GM12878 (cell line): Measurements from ENCODE around the gene PDE6D. TPM values are rescaled to one million over a fixed set of nuclear protein-coding genes. Genes with fewer than 3 reads are reported as not detected.
A peak's percentile ranks its signal among the peaks of the same experiment; 100 is the strongest.

Experiments
- ATAC-seq: fragments of 200-7000 bp; cut with Tn5 transposase; 3 replicates; pipeline ENCODE4 v1.9.1; 2020; ENCODE audit warnings: mild to moderate bottlenecking, moderate library complexity
- BruUV-seq: library from RNA; stranded (reverse); fragments of 400-500 nt; replicated peaks from 2 replicates; lab custom pipeline; 2021; lab: Mats Ljungman, UMichigan
- CTCF ChIA-PET: fragments of 300-600 bp; sonication (Branson Sonifier 250); formaldehyde crosslinking; extraction: SDS; loops from one replicate; lab custom pipeline; 2021; ENCODE audit warnings: inconsistent platforms; lab: Yijun Ruan, JAX
- POLR2A ChIA-PET: fragments of 350-600 bp; formaldehyde crosslinking; extraction: SDS; loops from one replicate; lab custom pipeline; 2021; ENCODE audit warnings: inconsistent platforms; lab: Charles Lee
- RAD21 ChIA-PET: fragments of 300-600 bp; sonication (Branson Sonifier 250); formaldehyde crosslinking; loops from one replicate; lab custom pipeline; 2023; ENCODE audit warnings: antibody characterized with exemption; ENCODE audit not compliant: unreplicated experiment; lab: Charles Lee
- SMC1A ChIA-PET: fragments of 300-600 bp; sonication (Branson Sonifier 250); formaldehyde crosslinking; loops from one replicate; lab custom pipeline; 2023; ENCODE audit not compliant: unreplicated experiment, uncharacterized antibody; lab: Charles Lee
- DNase-seq: peaks from one replicate; pipeline ENCODE4 v3.0.0-alpha.2; 2011; ENCODE audit warnings: low read depth, low spot score
- FAIRE-seq: peaks from 3 replicates; lab custom pipeline; 2011; peaks lifted over from hg19 to GRCh38; lab: Jason Lieb, UNC
- H2AFZ ChIP-seq: 2 replicates; pipeline ENCODE4 v1.6.0; 2011; ENCODE audit warnings: low read depth, low read length, control low read depth; ENCODE audit not compliant: control insufficient read depth
- H3K27ac ChIP-seq: 2 replicates; pipeline ENCODE4 v1.5.1; 2011; ENCODE audit warnings: control low read depth; ENCODE audit not compliant: control insufficient read depth, insufficient read depth
- H3K27me3 ChIP-seq, 2 experiments: replicated peaks in 1 of 2; 2 replicates each; pipeline versions ENCODE4 v1.6.0 to v1.6.1; 2011; ENCODE audit warnings: low read length in 1 of 2; ENCODE audit not compliant: control insufficient read depth in 2 of 2, insufficient read depth in 2 of 2
- H3K36me3 ChIP-seq, 2 experiments: 2 replicates each; pipeline ENCODE4 v1.5.1; 2011; ENCODE audit warnings: low read length in 1 of 2; ENCODE audit not compliant: control insufficient read depth in 2 of 2, insufficient read depth in 2 of 2
- H3K4me1 ChIP-seq: 2 replicates; pipeline ENCODE4 v1.6.1; 2011; ENCODE audit warnings: mild to moderate bottlenecking, low read length, moderate library complexity, mixed read lengths; ENCODE audit not compliant: control insufficient read depth, insufficient read depth
- H3K4me2 ChIP-seq: 2 replicates; pipeline ENCODE4 v1.6.0; 2011; ENCODE audit warnings: control low read depth; ENCODE audit not compliant: control insufficient read depth, insufficient read depth
- H3K4me3 ChIP-seq: fragments of 200-600 bp; sonication (generic); 2 replicates; pipeline ENCODE4 v1.5.1; 2016
- H3K79me2 ChIP-seq: 2 replicates; pipeline ENCODE4 v1.6.0; 2011; ENCODE audit warnings: low read length; ENCODE audit not compliant: control insufficient read depth, insufficient read depth
- H3K9ac ChIP-seq: 2 replicates; pipeline ENCODE4 v1.8.0; 2011; ENCODE audit warnings: low read length, control low read depth, mixed read lengths; ENCODE audit not compliant: control insufficient read depth, insufficient read depth
- H3K9me3 ChIP-seq: replicated peaks from 3 replicates; pipeline ENCODE4 v1.5.1; 2011; ENCODE audit warnings: mild to moderate bottlenecking, low read length; ENCODE audit not compliant: control insufficient read depth, insufficient read depth
- H4K20me1 ChIP-seq: 2 replicates; pipeline ENCODE4 v1.6.0; 2011; ENCODE audit not compliant: control insufficient read depth, insufficient read depth
- GATAD2B ChIP-seq: fragments of 450-650 bp; conservative IDR thresholded peaks from 2 replicates; pipeline ENCODE4 v1.6.1; 2017; ENCODE audit warnings: low read depth, mild to moderate bottlenecking, moderate library complexity
- IKZF1 ChIP-seq: fragments of 450-650 bp; conservative IDR thresholded peaks from 2 replicates; pipeline ENCODE4 v1.6.1; 2017; ENCODE audit warnings: antibody characterized with exemption, mild to moderate bottlenecking
- MYC ChIP-seq: IDR thresholded peaks from 2 replicates; pipeline ENCODE4 v1.6.1; 2011; ENCODE audit warnings: mild to moderate bottlenecking, low read length, moderate library complexity, inconsistent platforms; ENCODE audit not compliant: insufficient read depth, insufficient replicate concordance, insufficient read length, severe bottlenecking
- TCF12 ChIP-seq: IDR thresholded peaks from 2 replicates; pipeline ENCODE4 v1.6.1; 2011; ENCODE audit warnings: low read depth, mild to moderate bottlenecking, low read length
- WGBS: methylation state at CpG from one replicate; pipeline ENCODE4 v1.1.6; 2016; ENCODE audit warnings: low lambda C conversion rate; ENCODE audit not compliant: insufficient replicate concordance, insufficient coverage; ENCODE audit errors: missing lambda C conversion rate; 5-methylcytosine and 5-hydroxymethylcytosine counted together
- in situ Hi-C: fragments of 300-500 bp; cut with MboI; formaldehyde crosslinking; loops from 9 replicates; pipeline ENCODE4 v1.14.3; 2018; ENCODE audit warnings: mixed read lengths
- intact Hi-C: fragments of 100-400 bp; cut with micrococcal nuclease; formaldehyde crosslinking; loops from one replicate; pipeline ENCODE4 v1.14.2; 2022; ENCODE audit not compliant: unreplicated experiment
- polyA plus RNA-seq, 11 experiments: library from polyadenylated mRNA; depleted of rRNA in 4 of 11; unstranded in 6 of 11; stranded (reverse) in 5 of 11; fragments of >200 nt; fragmentation: Nextera tagmentation in 4 of 11; fragmentation: Illumina TruSeq in 1 of 11; extraction: Ambion mirVana in 4 of 11; extraction: Trizol in 1 of 11; gene quantifications; 1 replicate in 1 of 11; 2 replicates in 10 of 11; pipeline versions ENCODE4 v1.2.1 to v1.2.3, GENCODE V29; 2011 to 2016; ENCODE audit warnings: inconsistent platforms in 2 of 11, missing spikeins in 2 of 11, low read depth in 1 of 11
- total RNA-seq, 4 experiments: library from RNA; depleted of rRNA in 3 of 4; stranded (reverse); fragments of >200 nt in 3 of 4; fragmentation: Illumina TruSeq in 1 of 4; extraction: Trizol in 1 of 4; gene quantifications; 2 replicates each; pipeline versions ENCODE4 v1.2.1 to v1.2.3, GENCODE V29; 2013 to 2021

PDE6D gene
- total and polyA plus RNA-seq, 10 of the 15 experiments (the other 5 are each of a cell fraction or from before 2014, with no cell fraction given) = 8.2 to 69.4 (median 56.2) TPM

DNA sequence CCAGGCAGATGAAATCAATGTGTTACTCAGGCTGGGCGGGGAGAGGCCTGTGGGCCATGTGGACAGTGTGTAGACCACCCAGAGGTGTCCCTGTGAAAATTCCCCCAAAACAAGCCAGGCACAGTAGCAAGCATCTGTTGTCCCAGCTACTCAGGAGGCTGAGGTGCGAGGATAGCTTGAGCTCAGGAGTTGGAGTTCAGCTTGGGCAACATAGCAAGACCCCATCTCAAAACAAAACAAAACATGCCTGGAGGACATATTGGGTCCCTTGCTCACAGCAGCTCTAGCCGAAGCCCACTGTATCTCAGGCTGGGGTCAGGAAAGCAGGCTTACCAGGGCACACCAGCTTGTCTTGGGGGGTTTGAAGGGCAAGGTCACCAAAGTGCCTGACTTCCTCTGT lies 77.1 kb downstream of the PDE6D start:
- in situ Hi-C loops = no loop called here
- ATAC-seq (no peak), DNase-seq (no peak)
- no peak overlapping the region for H3K4me3 ChIP-seq
- H3K4me2 ChIP-seq = no peak overlapping the region
- WGBS = 98% methylated on average over 3 of the region's 3 CpGs
- no peaks in the 10 kb centered on the region for H4K20me1 ChIP-seq
- RAD21 ChIA-PET = interaction anchor here (1.5 to 2.9 kb wide), 3 partner anchors 11 to 29 kb away, joined by 3 to 12 read pairs (median 4); no protein-coding TSS in a partner anchor
- H3K4me1 ChIP-seq = peaks cover 11% of the 10 kb centered on the region
- BruUV-seq = no TSS peak
- TF ChIP-seq TCF12 (no peak), GATAD2B (no peak)
- TF ChIP-seq, all 136 proteins: peak for 0
- no peak overlapping the region for H3K9ac ChIP-seq
- no peaks in the 10 kb centered on the region for H3K27me3 ChIP-seq
- H3K27ac ChIP-seq = no peak overlapping the region
- SMC1A ChIA-PET = interaction anchor here (0.6 to 3.8 kb wide), 4 partner anchors 11 to 80 kb away, joined by 4 to 17 read pairs (median 5); no protein-coding TSS in a partner anchor
- H3K79me2 ChIP-seq = peaks cover 33% of the 10 kb centered on the region
- no peak overlapping the region for H2AFZ ChIP-seq
- POLR2A ChIA-PET = interaction anchor here (0.8 to 2.4 kb wide), 4 partner anchors 12 to 29 kb away, joined by 3 to 7 read pairs (median 4); no protein-coding TSS in a partner anchor
- CTCF ChIA-PET = interaction anchor here (0.8 to 10.5 kb wide), 7 partner anchors 11 to 140 kb away, joined by 3 to 164 read pairs (median 4); no protein-coding TSS in a partner anchor
- FAIRE-seq = no peak
- no peaks in the 10 kb centered on the region for H3K36me3 ChIP-seq
- no peaks in the 10 kb centered on the region for H3K9me3 ChIP-seq
- intact Hi-C loops = no loop called here

- 70% methylated on average over 22 of the region's 22 CpGs for WGBS
- FAIRE-seq (no peak), DNase-seq (no peak), ATAC-seq (no peak)
- ChIA-PET CTCF (interaction anchor here (1.4 to 10.5 kb wide), 4 partner anchors 13 to 83 kb away, joined by 4 to 164 read pairs (median 52); no protein-coding TSS in a partner anchor), RAD21 (interaction anchor here (0.6 to 1.1 kb wide), 2 partner anchors 13 to 238 kb away, joined by 3 to 4 read pairs; partner anchors contain the start of gene NCL), SMC1A (interaction anchor here (3.8 kb wide), 1 partner anchor 13 kb away, joined by 17 read pairs; no protein-coding TSS in a partner anchor), POLR2A (no interaction called here)
- Histone ChIP-seq H3K4me3 (no peak overlapping the region), H3K79me2 (peaks cover 18% of the 10 kb centered on the region), H4K20me1 (no peaks in the 10 kb centered on the region), H3K36me3 (no peaks in the 10 kb centered on the region), H3K9me3 (no peaks in the 10 kb centered on the region), H2AFZ (no peak overlapping the region), H3K27me3 (no peaks in the 10 kb centered on the region), H3K9ac (no peak overlapping the region), H3K4me2 (no peak overlapping the region), H3K27ac (no peak overlapping the region), H3K4me1 (peaks cover 11% of the 10 kb centered on the region)
- BruUV-seq = no TSS peak
- intact Hi-C loops (no loop called here), in situ Hi-C loops (no loop called here)
- TF ChIP-seq IKZF1 (peak; percentile 38), MYC (no peak)
Measured at GRCh38 chr2:231701456-231702373, 79.4 kb downstream of the PDE6D start.
